ENCODE measurements around the gene KCNT2. TPM values are rescaled to one million over a fixed set of nuclear protein-coding genes. Genes with fewer than 3 reads are reported as not detected.

The KCNT2 gene
- total and polyA plus RNA-seq, 2 donors (not counting 3 experiments of a cell fraction or from before 2014, with no cell fraction given): 0.46 to 1.6 TPM

GRCh38 chr1:196393742-196394141 lies 214.5 kb downstream of the KCNT2 start:
- H3K79me2 ChIP-seq (ENCODE audit: control insufficient read depth, insufficient read depth, low read length): no peaks in the 10 kb centered on the region
- H3K4me1 ChIP-seq (ENCODE audit: control insufficient read depth, extremely low read depth, insufficient read depth, low read length): peaks cover 7% of the 10 kb centered on the region
- H3K27me3 ChIP-seq (ENCODE audit: control insufficient read depth in 2 of 2, insufficient read depth in 2 of 2, low read length in 2 of 2): no peaks in the 10 kb centered on the region
- no TSS peak for BruUV-seq (replicated peaks)
- H3K4me3 ChIP-seq (replicated peaks in 1 of 3; ENCODE audit: insufficient read depth in 1 of 3, low read depth in 1 of 3, low read length in 3 of 3): no peak overlapping the region
- no peaks in the 10 kb centered on the region for H3K9me3 ChIP-seq (replicated peaks; ENCODE audit: control insufficient read depth, insufficient read depth, low read length)
- TF ChIP-seq MAX (IDR thresholded peaks at IDR 0.05; ENCODE audit: insufficient read depth, insufficient read length) (no peak), JUN (IDR thresholded peaks at IDR 0.05; ENCODE audit: borderline replicate concordance, insufficient read depth, insufficient read length, low read depth) (peak; percentile 11)
- no peak overlapping the region for H3K9ac ChIP-seq (replicated peaks; ENCODE audit: extremely low read depth, insufficient read depth, low read length)
- FAIRE-seq (no peak), DNase-seq (ENCODE audit: low read depth, low spot score) (peak; percentile 82)
- H3K27ac ChIP-seq (ENCODE audit: insufficient read depth, low read depth, low read length): no peak overlapping the region
- ChIA-PET CTCF (interaction anchor here (1.1 to 1.9 kb wide), 3 partner anchors 21 to 246 kb away, joined by 3 to 11 read pairs (median 4); no protein-coding TSS in a partner anchor), POLR2A (no interaction called here)
- no peaks in the 10 kb centered on the region for H4K20me1 ChIP-seq (replicated peaks; ENCODE audit: control insufficient read depth, extremely low read depth, insufficient read depth, low read length)
- intact Hi-C loops (cut with micrococcal nuclease): no loop called here
- no peak overlapping the region for H2AFZ ChIP-seq (ENCODE audit: low read depth, low read length)
- no peaks in the 10 kb centered on the region for H3K9me1 ChIP-seq (replicated peaks; ENCODE audit: control insufficient read depth, extremely low read depth, insufficient read depth, low read length)
- dilution Hi-C loops (cut with MboI; ENCODE audit: extremely low pct_ligation_motif_present, low sequenced_read_pairs): no loop called here
- H3K4me2 ChIP-seq (ENCODE audit: insufficient read depth, low read length): peak overlapping the region; percentile 11
- no peaks in the 10 kb centered on the region for H3K36me3 ChIP-seq (ENCODE audit: control insufficient read depth in 2 of 2, extremely low read depth in 1 of 2, insufficient read depth in 2 of 2, low read length in 2 of 2)

GRCh38 chr1:196393282-196393681 lies 215.0 kb downstream of the KCNT2 start:
- Histone ChIP-seq H3K9me3 (replicated peaks; ENCODE audit: control insufficient read depth, insufficient read depth, low read length) (no peaks in the 10 kb centered on the region), H3K9ac (replicated peaks; ENCODE audit: extremely low read depth, insufficient read depth, low read length) (no peak overlapping the region), H3K36me3 (ENCODE audit: control insufficient read depth in 2 of 2, extremely low read depth in 1 of 2, insufficient read depth in 2 of 2, low read length in 2 of 2) (no peaks in the 10 kb centered on the region), H3K79me2 (ENCODE audit: control insufficient read depth, insufficient read depth, low read length) (no peaks in the 10 kb centered on the region), H3K4me2 (ENCODE audit: insufficient read depth, low read length) (peak overlapping the region; percentile 11), H2AFZ (ENCODE audit: low read depth, low read length) (no peak overlapping the region), H3K9me1 (replicated peaks; ENCODE audit: control insufficient read depth, extremely low read depth, insufficient read depth, low read length) (no peaks in the 10 kb centered on the region), H3K4me1 (ENCODE audit: control insufficient read depth, extremely low read depth, insufficient read depth, low read length) (peaks cover 7% of the 10 kb centered on the region), H3K27me3 (ENCODE audit: control insufficient read depth in 2 of 2, insufficient read depth in 2 of 2, low read length in 2 of 2) (no peaks in the 10 kb centered on the region), H3K4me3 (replicated peaks in 1 of 3; ENCODE audit: insufficient read depth in 1 of 3, low read depth in 1 of 3, low read length in 3 of 3) (no peak overlapping the region), H3K27ac (ENCODE audit: insufficient read depth, low read depth, low read length) (no peak overlapping the region), H4K20me1 (replicated peaks; ENCODE audit: control insufficient read depth, extremely low read depth, insufficient read depth, low read length) (no peaks in the 10 kb centered on the region)
- dilution Hi-C loops (cut with MboI; ENCODE audit: extremely low pct_ligation_motif_present, low sequenced_read_pairs): no loop called here
- FAIRE-seq (no peak), DNase-seq (ENCODE audit: low read depth, low spot score) (no peak)
- CTCF ChIA-PET: interaction anchor here (1.1 to 1.9 kb wide), 3 partner anchors 21 to 245 kb away, joined by 3 to 11 read pairs (median 4); no protein-coding TSS in a partner anchor
- no peak for TF ChIP-seq MYC (IDR thresholded peaks at IDR 0.05; ENCODE audit: low read depth, low read length)
- no peak for TF ChIP-seq JUN (IDR thresholded peaks at IDR 0.05; ENCODE audit: borderline replicate concordance, insufficient read depth, insufficient read length, low read depth)
- no peak for TF ChIP-seq POLR2A (IDR thresholded peaks at IDR 0.05; ENCODE audit: low read depth, low read length)
- no peak for TF ChIP-seq FOS (IDR thresholded peaks at IDR 0.05; ENCODE audit: borderline replicate concordance, insufficient read depth, low read length)
- TF ChIP-seq CTCF (IDR thresholded peaks at IDR 0.05; ENCODE audit: extremely low read depth in 1 of 2, insufficient read depth in 1 of 2, low read depth in 1 of 2, low read length in 2 of 2): no peak
- BruUV-seq (replicated peaks): no TSS peak
- intact Hi-C loops (cut with micrococcal nuclease): no loop called here
- POLR2A ChIA-PET: no interaction called here
